Measurements from ENCODE around the gene PLPP3. TPM values are rescaled to one million over a fixed set of nuclear protein-coding genes. Genes with fewer than 3 reads are reported as not detected.

Gene PLPP3
- total and polyA plus RNA-seq, 2 of the 8 experiments (the other 6 are each of a cell fraction or from before 2014, with no cell fraction given), result 33.2 to 42.0 TPM

- ChIA-PET CTCF (ENCODE audit: partially characterized antibody) (interaction anchor here (0.9 to 2.4 kb wide), 2 partner anchors 28 to 125 kb away, joined by 3 to 6 read pairs; no protein-coding TSS in a partner anchor), POLR2A (ENCODE audit: partially characterized antibody) (no interaction called here)
- Histone ChIP-seq H3K23ac (ENCODE audit: insufficient read length) (no peak overlapping the region), H4K91ac (replicated peaks; ENCODE audit: insufficient read length, low read length) (no peak overlapping the region), H3K4ac (replicated peaks; ENCODE audit: insufficient read length, low read depth, low read length) (no peak overlapping the region), H2BK12ac (ENCODE audit: low read depth, low read length) (no peak overlapping the region), H2BK15ac (ENCODE audit: low read length) (no peak overlapping the region), H2BK120ac (replicated peaks; ENCODE audit: low read depth, low read length) (no peak overlapping the region), H2BK20ac (ENCODE audit: low read length) (no peak overlapping the region), H3K79me2 (ENCODE audit: control insufficient read depth in 1 of 2, insufficient read depth in 2 of 2, low read length in 2 of 2) (no peaks in the 10 kb centered on the region), H3K9ac (replicated peaks in 1 of 4; ENCODE audit: extremely low read depth in 1 of 4, low read depth in 3 of 4, low read length in 3 of 4) (no peak overlapping the region), H2AK5ac (ENCODE audit: low read depth, low read length) (no peak overlapping the region), H3K18ac (ENCODE audit: extremely low read depth, low read length) (no peak overlapping the region), H3K4me3 (ENCODE audit: extremely low read depth in 1 of 4, insufficient read depth in 2 of 4, low read depth in 3 of 4, low read length in 4 of 4) (no peak overlapping the region), H2BK5ac (ENCODE audit: low read depth, low read length) (no peak overlapping the region), H4K5ac (ENCODE audit: insufficient read length, low read depth, low read length) (no peak overlapping the region), H2AFZ (ENCODE audit: low read length) (no peak overlapping the region), H3K9me3 (ENCODE audit: insufficient read depth in 2 of 2, low read depth in 1 of 2, low read length in 1 of 2) (no peaks in the 10 kb centered on the region), H3K36me3 (ENCODE audit: control insufficient read depth in 2 of 4, insufficient read depth in 4 of 4, low read length in 3 of 4) (no peaks in the 10 kb centered on the region), H4K8ac (ENCODE audit: extremely low read depth, insufficient read depth, low read length) (no peak overlapping the region), H3K4me1 (replicated peaks in 1 of 4; ENCODE audit: control insufficient read depth in 3 of 4, insufficient read depth in 4 of 4, low read length in 3 of 4) (no peaks in the 10 kb centered on the region; a peak in 1 of 7 replicates), H3K4me2 (ENCODE audit: insufficient read depth in 1 of 2, low read depth in 2 of 2, low read length in 2 of 2) (no peak overlapping the region), H3K23me2 (ENCODE audit: low read depth, low read length) (no peaks in the 10 kb centered on the region), H3K14ac (ENCODE audit: insufficient read length) (no peak overlapping the region), H3K27ac (ENCODE audit: low read depth, low read length) (no peak overlapping the region), H3K79me1 (ENCODE audit: low read depth, low read length) (no peaks in the 10 kb centered on the region), H3K27me3 (replicated peaks in 1 of 4; ENCODE audit: control insufficient read depth in 3 of 4, extremely low read depth in 1 of 4, insufficient read depth in 3 of 4, low read length in 3 of 4) (no peaks in the 10 kb centered on the region), H4K20me1 (replicated peaks in 1 of 2; ENCODE audit: control insufficient read depth in 1 of 2, insufficient read depth in 2 of 2, low read length in 2 of 2) (no peaks in the 10 kb centered on the region), H3K56ac (replicated peaks; ENCODE audit: insufficient read length, low read depth, low read length) (no peak overlapping the region)
- DNase-seq (ENCODE audit: low read depth in 1 of 2, low spot score in 2 of 2), result no peak
- 96% methylated on average over 4 of the region's 4 CpGs; no CpG with 5 or more reads in 1 of the 2 experiments for WGBS, 2 experiments (ENCODE audit: extremely low coverage in 1 of 2, insufficient coverage in 1 of 2, insufficient read length in 1 of 2, insufficient replicate concordance in 2 of 2, low coverage in 1 of 2, low lambda C conversion rate in 2 of 2, missing lambda C conversion rate in 1 of 2)
- no peak for FAIRE-seq
- TF ChIP-seq POLR2A (IDR thresholded peaks at IDR 0.05; ENCODE audit: control extremely low read depth in 1 of 2, low read depth in 2 of 2, low read length in 2 of 2) (no peak), EP300 (IDR thresholded peaks at IDR 0.05; ENCODE audit: borderline replicate concordance in 1 of 2, low read depth in 2 of 2, low read length in 2 of 2) (no peak), FOSL1 (IDR thresholded peaks at IDR 0.05; ENCODE audit: insufficient read depth, low read depth, low read length) (no peak), CBX5 (IDR thresholded peaks at IDR 0.05; ENCODE audit: low read depth, low read length) (no peak), POU5F1 (IDR thresholded peaks at IDR 0.05; ENCODE audit: low read depth, low read length) (no peak), SIRT6 (IDR thresholded peaks at IDR 0.05; ENCODE audit: low read length) (no peak), SUZ12 (IDR thresholded peaks at IDR 0.05; ENCODE audit: low read length) (no peak), RXRA (IDR thresholded peaks at IDR 0.05; ENCODE audit: insufficient read depth, low read depth, low read length) (no peak), SIX5 (IDR thresholded peaks at IDR 0.05; ENCODE audit: low read depth, low read length) (no peak), GTF2F1 (IDR thresholded peaks at IDR 0.05; ENCODE audit: borderline replicate concordance, low read depth, low read length) (no peak), BACH1 (IDR thresholded peaks at IDR 0.05; ENCODE audit: low read length) (no peak), EZH2 (IDR thresholded peaks at IDR 0.05; ENCODE audit: low read depth, low read length, severe bottlenecking) (no peak), NANOG (IDR thresholded peaks at IDR 0.05; ENCODE audit: insufficient read depth, low read depth, low read length, poor library complexity, severe bottlenecking) (no peak), RAD21 (IDR thresholded peaks at IDR 0.05 in 1 of 2, conservative IDR thresholded peaks at IDR 0.05 in 1 of 2; ENCODE audit: low read depth in 2 of 2, low read length in 2 of 2) (no peak), TEAD4 (IDR thresholded peaks at IDR 0.05; ENCODE audit: low read depth, low read length) (no peak)
Measured at GRCh38 chr1:56459260-56459659, 120.1 kb downstream of the PLPP3 start.

Data from H1 (cell line).